ENCODE data around the gene TNFRSF12A.
"Not testable (repeated sequence)": the region's sequence is repeated elsewhere in the genome, so short reads cannot be mapped to it uniquely, and the experiment has no call there.

Gene TNFRSF12A

DNA sequence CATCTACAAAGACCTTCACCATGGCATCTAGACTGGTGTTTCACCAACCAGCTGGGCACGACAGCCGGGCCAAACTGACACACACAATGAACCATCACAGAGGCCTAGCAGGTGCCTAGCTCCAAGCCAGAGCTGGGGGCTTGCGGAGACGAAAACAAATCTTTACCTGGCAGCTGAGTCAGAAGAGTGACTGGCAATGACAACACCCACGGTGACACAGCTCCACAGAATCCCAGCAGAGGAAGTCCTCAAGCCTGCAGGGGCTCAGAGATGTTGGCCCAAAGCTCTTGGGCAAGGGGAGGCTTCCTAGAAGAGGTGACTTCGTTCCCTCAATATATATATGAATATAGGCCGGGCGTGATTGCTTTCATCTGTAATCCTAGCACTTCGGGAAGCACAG lies 31.3 kb downstream of the TNFRSF12A start:
- DNase-seq, result no peak

- DNase-seq, result not testable (repeated sequence)
These were observed 32.6 kb downstream of the TNFRSF12A start for GRCh38 chr16:3052571-3053329.

GRCh38 chr16:3053330-3053710 lies 33.2 kb downstream of the TNFRSF12A start:
- DNase-seq, result not testable (repeated sequence)

DNA sequence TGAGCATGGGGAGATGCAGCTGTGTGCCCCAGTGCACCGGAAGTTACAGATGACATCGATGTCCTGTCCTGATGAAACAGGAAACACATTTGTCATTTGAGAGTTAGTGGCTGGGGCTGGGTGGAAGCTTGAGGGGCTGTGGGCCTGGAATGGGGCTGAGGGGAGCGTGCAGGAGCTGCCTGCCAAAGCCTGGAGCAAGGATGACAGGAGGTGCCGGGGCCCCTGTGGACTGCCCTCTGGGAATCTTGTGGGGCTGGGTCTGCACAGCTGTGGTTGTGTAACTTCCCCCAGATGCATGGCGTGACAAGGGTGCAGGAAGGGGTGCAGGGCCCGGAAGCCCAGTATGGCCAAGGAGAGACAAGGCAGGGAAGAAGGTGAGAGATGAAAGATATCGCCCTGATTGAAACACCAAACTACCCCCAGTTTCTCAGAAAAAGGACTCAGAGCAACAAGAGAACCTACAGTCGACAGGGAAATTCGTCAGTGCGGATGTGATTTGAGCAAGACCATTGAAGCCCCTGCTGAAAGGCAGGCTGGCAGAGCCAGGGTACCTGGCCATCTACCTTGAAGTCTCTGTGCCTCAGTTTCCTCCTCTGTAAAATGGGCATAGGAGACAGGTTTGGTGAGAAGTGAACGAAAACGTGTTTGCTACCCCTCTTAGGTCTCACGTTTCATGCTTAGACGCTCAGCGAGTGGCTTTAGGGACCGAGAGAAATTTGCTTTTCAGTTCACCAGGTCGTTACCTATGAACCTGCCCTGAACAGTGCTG lies 35.0 kb downstream of the TNFRSF12A start:
- DNase-seq, result no peak

- DNase-seq, result not testable (repeated sequence)
These were observed 35.6 kb downstream of the TNFRSF12A start for GRCh38 chr16:3055734-3056115.

- DNase-seq, result no peak
These were observed 36.4 kb downstream of the TNFRSF12A start for GRCh38 chr16:3056336-3057180.

DNA sequence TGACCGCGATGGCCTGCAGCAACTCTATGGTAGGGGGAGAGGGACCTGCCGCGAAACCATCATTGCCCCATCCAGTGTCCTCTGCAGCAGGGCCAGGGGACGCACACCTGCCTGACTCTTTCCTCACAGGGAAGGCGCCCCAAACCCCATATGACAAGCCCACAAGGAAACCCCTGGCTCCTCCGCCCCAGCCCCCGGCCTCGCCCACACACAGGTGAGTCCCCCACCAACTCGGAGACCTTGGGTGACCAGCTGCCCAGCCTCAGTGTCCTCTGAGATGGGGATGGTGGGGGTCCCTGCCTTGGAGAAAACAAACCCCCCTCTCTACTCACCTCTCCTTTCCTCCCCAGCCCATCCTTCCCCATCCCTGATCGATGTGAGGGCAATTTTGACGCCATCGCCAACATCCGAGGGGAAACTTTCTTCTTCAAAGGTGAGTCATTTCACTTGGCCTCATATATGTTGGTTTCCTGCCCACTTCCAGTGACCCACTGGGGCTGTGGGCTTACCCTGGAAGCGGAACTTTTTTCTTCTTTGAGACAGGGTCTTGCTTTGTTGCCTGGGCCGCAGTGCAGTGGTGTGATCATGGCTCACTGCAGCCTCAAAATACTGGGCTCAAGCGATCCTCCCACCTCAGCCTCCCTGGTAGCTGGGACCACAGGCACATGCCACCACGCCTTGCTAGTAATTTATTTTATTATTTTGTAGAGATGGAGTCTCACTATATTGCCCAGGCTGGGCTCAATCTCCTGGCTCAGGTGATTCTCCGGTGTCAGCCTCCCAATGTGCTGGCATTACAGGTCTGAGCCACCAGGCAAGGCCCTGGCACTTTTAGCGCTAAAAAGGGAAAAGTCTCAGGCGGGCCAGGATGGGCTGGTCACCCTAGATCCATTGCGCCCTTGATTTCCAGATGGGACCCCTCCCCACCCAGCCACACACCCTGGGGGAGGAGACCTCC lies 37.3 kb downstream of the TNFRSF12A start:
- no peak for DNase-seq

DNA sequence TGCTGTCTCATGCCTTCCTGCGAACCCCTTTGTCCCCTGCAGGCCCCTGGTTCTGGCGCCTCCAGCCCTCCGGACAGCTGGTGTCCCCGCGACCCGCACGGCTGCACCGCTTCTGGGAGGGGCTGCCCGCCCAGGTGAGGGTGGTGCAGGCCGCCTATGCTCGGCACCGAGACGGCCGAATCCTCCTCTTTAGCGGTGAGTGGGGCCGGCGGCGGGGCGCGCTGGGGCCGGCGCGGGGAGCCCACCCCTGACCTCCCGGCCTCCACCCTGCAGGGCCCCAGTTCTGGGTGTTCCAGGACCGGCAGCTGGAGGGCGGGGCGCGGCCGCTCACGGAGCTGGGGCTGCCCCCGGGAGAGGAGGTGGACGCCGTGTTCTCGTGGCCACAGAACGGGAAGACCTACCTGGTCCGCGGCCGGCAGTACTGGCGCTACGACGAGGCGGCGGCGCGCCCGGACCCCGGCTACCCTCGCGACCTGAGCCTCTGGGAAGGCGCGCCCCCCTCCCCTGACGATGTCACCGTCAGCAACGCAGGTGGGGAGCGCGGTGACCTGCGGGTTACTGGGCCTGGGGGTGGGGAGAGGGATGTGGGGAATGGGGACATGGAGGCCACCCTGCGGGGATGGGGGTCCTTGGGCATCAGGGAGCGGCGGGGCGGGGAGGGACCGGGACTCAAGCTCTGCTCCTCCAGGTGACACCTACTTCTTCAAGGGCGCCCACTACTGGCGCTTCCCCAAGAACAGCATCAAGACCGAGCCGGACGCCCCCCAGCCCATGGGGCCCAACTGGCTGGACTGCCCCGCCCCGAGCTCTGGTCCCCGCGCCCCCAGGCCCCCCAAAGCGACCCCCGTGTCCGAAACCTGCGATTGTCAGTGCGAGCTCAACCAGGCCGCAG lies 38.2 kb downstream of the TNFRSF12A start:
- DNase-seq, result peak in 5 of 6 experiments; percentile 24 to 52 (median 49)

GRCh38 chr16:3059041-3059722 lies 39.0 kb downstream of the TNFRSF12A start:
- DNase-seq, result peak; percentile 68 to 89 (median 80)

GRCh38 chr16:3059723-3060242 lies 39.6 kb downstream of the TNFRSF12A start:
- DNase-seq, result no peak

- no peak for DNase-seq
These were observed 40.4 kb downstream of the TNFRSF12A start for GRCh38 chr16:3060339-3061127.

DNA sequence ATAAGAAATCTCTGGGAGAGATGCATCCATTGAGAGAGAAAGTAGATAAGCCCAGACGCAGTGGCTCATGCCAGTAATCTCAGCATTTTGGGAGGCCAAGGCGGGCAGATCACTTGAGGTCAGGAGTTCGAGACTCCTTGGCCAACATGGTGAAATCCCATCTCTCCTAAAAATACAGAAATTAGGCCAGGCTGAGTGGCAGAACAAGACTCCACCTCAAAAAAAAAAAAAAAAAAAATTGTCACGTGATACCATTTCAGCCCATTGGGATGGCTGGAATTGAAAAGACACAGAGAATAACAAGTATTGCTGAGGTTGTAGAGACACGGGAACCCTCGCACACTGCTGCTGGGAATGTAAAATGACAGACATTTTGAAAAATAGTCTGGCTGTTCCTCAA lies 42.4 kb downstream of the TNFRSF12A start:
- DNase-seq, result no peak

- no peak for DNase-seq
These were observed 43.6 kb downstream of the TNFRSF12A start for GRCh38 chr16:3063625-3064386.

- peak; percentile 42 to 66 (median 57) for DNase-seq
These were observed 45.0 kb downstream of the TNFRSF12A start, which contains the start of gene IL32 for GRCh38 chr16:3065069-3065741. Gene IL32 (plus strand): TSS chr16:3065640. CDS start chr16:3065812, 172 bp downstream.

DNA sequence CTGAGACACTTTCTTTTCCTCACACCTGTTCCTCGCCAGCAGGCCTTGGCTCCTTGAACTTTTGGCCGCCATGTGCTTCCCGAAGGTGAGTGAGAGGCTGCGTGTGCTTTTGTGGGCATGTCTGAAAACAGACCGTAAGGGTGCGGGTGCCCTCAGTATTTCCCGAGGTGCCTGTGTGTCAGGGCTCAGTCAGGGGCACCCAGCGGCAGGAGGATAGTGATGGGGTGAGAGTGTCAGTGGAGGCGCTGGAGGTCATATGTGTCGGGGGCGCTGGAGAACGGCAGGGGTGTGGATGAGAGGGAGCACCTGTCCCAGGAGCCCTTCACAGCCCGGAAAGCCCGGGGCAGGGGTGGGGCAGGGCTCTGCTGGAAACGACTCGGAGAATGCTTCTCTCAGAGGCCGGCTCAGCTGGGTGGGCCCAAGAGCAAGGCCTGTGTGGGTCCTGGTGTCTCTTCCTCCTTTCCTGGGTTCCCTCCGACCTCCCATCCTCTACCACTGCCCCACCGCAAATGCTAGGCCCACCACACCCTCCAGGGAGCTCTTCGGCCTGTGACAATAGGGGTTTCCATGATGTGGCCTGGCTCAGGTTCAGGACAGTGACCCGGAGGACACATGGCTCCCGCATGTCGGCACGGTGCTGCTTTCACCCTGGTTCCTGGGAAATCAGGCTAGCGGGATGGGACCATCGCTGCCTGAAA lies 45.7 kb downstream of the TNFRSF12A start:
- peak in 4 of 6 experiments; percentile 18 to 66 (median 52) for DNase-seq

DNA sequence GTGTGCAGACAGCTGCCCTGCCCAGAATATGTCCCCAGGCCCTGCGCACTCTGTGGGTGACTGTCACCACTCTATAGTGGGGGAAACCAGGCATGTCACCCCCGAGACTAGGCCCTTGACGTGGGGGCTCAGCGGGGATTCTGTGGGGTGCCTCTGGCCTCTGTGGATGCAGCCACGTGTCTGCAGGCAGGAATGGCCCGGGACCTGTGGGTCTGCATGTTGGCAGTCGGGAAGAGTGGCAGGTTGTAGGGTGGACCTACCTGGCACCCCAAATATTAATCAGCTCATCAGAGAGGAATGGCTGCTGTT lies 46.2 kb downstream of the TNFRSF12A start:
- no peak for DNase-seq

DNA sequence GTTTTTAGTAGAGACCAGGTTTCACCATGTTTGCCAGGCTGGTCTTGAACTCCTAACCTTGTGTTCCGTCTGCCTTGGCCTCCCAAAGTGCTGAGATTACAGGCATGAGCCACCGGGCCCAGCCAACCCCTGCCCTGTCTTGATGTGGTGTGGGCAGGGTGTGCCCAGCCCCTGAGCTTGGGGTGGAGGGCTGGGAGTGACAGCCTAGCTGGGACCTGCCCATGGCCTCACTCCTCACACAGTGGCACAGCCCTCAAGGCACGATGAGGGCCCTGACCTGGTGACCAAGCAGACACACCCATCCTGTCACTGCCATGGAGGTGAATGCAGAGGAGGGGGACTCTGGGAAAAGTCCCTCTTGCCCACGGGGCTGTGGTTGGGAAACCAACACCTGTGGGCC lies 48.3 kb downstream of the TNFRSF12A start:
- no peak for DNase-seq

Measured in stimulated activated naive CD4-positive, alpha-beta T cell (primary cell).